Ureter (tissue), 1 donor: ENCODE data around the gene AGAP3. TPM values are rescaled to one million over a fixed set of nuclear protein-coding genes. Genes with fewer than 3 reads are reported as not detected.

ENCODE experiments used
- DNase-seq: peaks from one replicate; pipeline ENCODE4 v3.0.0-alpha.2; 2020; ENCODE audit warnings: low spot score
- total RNA-seq: library from RNA; stranded (reverse); gene quantifications from one replicate; pipeline ENCODE4 v1.2.4, GENCODE V29; 2023
- donor health status: DM: yes; HTN: yes; CAD: no.

The AGAP3 gene
- total RNA-seq, 1 donor from 2014 or later: 178 TPM

- no peak for DNase-seq
Measured at GRCh38 chr7:151074817-151075661, 11.2 kb upstream of the AGAP3 start.

GRCh38 chr7:151075662-151075971, 10.7 kb upstream of the AGAP3 start:
- DNase-seq: no peak

GRCh38 chr7:151075978-151076426, 10.3 kb upstream of the AGAP3 start:
- no peak for DNase-seq

- DNase-seq: no peak
Measured at GRCh38 chr7:151076863-151077704, 9.2 kb upstream of the AGAP3 start.

- DNase-seq: no peak
Measured at GRCh38 chr7:151077705-151078232, 8.5 kb upstream of the AGAP3 start.

GRCh38 chr7:151078233-151079040, 7.8 kb upstream of the AGAP3 start:
- no peak for DNase-seq

- no peak for DNase-seq
Measured at GRCh38 chr7:151079199-151079910, 6.9 kb upstream of the AGAP3 start.

GRCh38 chr7:151080067-151080521, 6.2 kb upstream of the AGAP3 start:
- no peak for DNase-seq

- peak; percentile 90 for DNase-seq
Measured at GRCh38 chr7:151080522-151081169, 5.6 kb upstream of the AGAP3 start, which contains the start of gene FASTK. TSS of gene FASTK (minus strand) at chr7:151080809. CDS start at chr7:151080766, 43 bp downstream.

- no peak for DNase-seq
Measured at GRCh38 chr7:151081170-151082101, 4.8 kb upstream of the AGAP3 start.

- no peak for DNase-seq
Measured at GRCh38 chr7:151082141-151083070, 3.9 kb upstream of the AGAP3 start.

GRCh38 chr7:151083071-151083823, 3.0 kb upstream of the AGAP3 start, which contains the start of gene TMUB1:
TSS of gene TMUB1 (minus strand) at chr7:151083493. CDS start at chr7:151082563, 930 bp downstream.
- DNase-seq: peak; percentile 79

GRCh38 chr7:151083824-151084160, 2.5 kb upstream of the AGAP3 start:
- DNase-seq: no peak

GRCh38 chr7:151085329-151085690, 965 bp upstream of the AGAP3 start:
- DNase-seq: no peak

GRCh38 chr7:151086802-151087244, 548 bp downstream of the AGAP3 start:
- no peak for DNase-seq

- no peak for DNase-seq
Measured at GRCh38 chr7:151087245-151088018, 1.2 kb downstream of the AGAP3 start.
